ENCODE measurements around the gene MTMR3.

MTMR3 gene

GRCh38 chr22:29871684-29872083 is 11.3 kb upstream of the MTMR3 start:
- no peak for DNase-seq

DNA sequence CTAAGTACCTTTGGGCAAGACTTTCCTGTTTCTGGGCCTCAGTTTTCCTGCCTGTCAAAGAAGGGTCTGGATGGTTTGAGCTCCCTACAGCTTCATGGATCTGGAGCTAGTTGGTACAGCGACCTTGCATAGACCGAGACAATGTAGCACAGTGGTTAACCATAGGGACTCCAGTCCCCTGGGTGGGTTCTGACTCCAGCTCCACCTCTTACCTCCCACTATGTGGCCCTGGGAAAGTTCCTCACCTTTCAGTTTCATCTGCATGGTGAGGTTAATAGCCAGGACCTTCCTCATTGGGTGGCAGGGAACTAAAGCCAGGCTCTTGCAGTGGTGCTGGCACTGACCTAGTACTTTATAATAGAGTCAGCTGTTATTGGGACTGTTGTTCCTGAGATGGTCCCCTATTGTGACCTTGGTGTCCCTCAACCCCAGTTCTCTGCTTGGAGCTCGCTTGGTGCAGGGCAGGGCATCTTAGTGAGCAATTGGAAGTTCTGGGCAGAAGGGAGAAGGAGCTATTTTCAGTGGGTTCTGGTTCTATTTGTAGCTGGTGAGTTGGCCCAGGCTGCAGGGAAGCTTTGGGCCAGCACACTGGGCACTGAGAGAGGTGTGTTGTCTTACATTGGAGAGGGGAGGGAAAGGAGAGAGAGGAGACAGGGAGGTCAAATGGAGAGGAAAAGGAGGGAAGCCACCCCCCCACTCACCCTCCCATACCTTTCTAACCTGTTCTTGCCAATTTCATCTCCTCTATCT is 10.7 kb upstream of the MTMR3 start:
- DNase-seq = no peak

- no peak for DNase-seq
Measured at GRCh38 chr22:29872989-29873388, 10.0 kb upstream of the MTMR3 start.

DNA sequence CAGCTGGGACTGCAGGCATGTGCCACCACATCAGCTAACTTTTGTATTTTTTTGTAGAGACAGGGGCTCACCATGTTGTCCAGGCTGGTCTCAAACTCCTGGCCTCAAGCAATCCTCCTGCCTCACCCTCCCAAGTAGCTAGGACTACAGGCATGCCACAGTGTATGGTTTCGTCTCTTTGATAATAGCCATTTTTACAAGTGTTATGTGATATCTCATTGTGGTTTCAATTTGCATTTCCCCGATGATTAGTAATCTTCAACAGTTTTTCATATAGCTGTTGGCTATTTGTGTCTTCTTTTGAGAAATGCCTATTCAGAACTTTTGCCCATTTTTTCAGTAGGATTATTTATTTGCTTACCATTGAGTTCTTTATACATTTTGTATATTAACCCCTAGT is 9.0 kb upstream of the MTMR3 start:
- DNase-seq = no peak

DNA sequence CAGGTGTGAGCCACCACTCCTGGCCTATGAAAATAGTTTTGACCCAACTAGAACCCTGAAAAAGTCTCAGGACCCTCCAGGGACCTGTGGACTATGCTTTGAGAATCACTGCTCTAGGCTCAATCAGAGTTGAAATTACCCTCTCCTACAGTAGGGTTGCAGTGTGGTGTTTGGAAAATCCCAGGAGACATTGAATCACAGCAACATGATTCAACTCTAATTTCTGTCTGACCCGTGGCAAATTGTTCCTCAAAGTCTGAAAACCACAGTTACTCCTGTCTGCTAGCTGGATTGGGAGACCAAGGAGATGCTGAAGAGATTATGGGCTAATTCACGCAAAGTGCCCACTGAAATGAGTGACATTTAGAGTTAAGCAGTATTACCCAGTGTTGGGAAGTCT is 5.4 kb upstream of the MTMR3 start:
- DNase-seq = no peak

- peak in 1 of 2 donors; percentile 22 for DNase-seq
Measured at GRCh38 chr22:29879753-29880152, 3.2 kb upstream of the MTMR3 start.

- no peak for DNase-seq
Measured at GRCh38 chr22:29882716-29883044, 294 bp upstream of the MTMR3 start.

DNA sequence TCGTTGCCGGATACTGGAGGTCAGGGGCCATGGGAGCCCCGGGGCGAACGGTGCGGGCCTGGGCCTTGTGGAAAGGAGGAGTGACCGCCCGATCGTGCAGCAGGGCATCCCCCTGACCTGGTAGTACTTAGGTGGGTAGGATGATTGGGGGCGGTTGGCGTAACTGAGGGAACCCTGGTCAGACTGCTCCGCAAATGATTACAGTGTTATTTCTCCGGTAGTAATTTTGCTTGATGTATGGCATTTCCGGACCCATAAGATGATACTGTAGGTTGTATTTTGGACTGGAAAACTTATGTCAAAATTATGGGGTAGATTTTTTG is 762 bp downstream of the MTMR3 start:
- DNase-seq = no peak

- no peak for DNase-seq
Measured at GRCh38 chr22:29885610-29886009, 2.6 kb downstream of the MTMR3 start.

DNA sequence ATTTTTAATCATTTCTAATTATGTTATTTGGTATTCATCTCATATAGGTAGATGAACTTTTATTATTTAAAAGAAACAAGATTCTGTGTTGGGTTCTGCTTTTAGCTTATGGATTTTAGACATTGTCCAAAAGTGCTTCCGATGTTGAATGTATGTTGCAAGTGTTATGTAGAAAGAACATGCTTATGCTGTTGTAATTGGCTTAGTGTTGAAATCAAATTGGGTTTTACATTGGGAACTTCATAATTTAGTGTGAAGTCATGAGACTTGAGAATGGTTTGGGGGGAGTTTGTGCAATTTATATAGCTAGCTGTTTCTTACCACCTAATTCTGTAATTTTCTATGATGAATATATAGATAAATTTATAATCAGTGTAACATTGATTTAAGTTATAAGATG is 3.6 kb downstream of the MTMR3 start:
- no peak for DNase-seq

- DNase-seq = no peak
Measured at GRCh38 chr22:29887358-29887757, 4.4 kb downstream of the MTMR3 start.

GRCh38 chr22:29890760-29891159 is 7.8 kb downstream of the MTMR3 start:
- DNase-seq = no peak

DNA sequence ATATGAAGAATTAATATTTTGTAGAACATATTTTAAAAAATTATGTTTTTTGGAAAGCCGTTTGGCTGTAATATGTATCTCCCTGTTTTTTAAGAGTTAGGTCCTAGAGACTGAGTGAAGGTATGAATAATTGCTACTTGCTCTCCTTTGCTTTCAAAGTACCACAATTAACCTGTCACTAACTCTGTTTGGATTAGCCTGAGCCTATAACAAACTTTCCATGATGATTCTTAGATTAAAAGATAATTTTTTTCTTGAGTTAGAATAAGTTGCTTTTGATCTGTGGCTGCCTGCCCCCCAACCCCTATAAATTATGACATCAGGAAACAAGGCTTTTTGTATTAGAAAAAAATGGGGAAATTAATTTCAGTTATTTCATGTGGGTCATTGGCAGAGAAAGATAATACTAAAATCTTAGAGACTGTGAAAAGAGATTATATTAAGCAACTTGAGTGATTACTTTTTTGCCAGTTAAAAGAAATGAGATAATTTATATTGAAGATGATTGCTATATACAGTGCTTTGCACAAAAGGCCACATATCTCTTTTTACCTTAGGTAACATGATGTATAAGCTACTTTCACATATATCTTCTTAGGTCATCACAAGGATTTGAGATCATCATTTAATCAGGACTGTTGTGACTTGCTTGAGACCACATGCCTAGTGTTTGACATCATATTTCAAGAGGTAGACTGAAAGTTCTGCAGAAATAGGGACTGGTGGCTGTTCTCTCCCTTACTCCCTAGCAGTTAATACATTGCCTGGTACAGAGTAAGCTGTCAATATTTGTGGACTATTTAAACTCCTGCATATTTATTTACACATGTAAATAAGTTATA is 9.6 kb downstream of the MTMR3 start:
- no peak for DNase-seq

DNA sequence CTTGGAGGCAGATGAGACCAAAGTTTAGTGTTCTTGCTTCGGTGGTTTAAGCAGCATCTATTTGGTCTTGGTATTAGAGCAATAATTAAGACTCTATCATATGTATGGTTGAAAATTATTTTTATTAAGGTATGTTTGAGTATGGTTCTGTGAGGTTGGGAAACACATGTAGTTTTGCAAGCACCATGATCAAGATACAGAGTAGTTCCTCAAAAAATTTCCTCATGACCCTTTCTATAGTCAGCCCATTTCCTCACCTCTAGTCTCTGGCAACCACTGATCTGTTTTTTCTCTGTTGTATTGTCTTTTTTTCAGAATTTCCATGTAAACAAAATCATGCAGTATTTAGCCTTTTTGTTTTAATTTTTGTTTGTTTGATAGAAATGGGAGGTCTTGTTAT is 18.4 kb downstream of the MTMR3 start:
- no peak for DNase-seq

DNA sequence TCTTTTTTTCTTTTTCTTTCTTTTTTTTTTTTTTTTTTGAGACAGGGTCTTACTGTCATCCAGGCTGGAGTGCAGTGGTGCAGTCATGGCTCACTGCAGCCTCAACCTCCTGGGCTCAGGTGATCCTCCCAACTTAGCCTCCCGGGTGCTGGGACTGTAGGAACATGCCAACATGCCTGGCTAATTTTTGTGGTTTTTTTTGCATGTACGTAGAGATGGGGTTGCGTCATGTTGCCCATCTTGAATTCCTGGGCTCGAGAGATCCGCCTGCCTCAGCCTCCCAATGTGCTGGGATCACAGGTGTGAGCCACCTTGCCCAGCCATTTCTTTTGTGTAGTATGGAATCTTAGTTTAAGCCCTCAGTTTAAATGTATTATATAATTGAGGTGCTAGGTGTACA is 20.4 kb downstream of the MTMR3 start:
- no peak for DNase-seq

GRCh38 chr22:29904020-29904419 is 21.0 kb downstream of the MTMR3 start:
- DNase-seq = no peak

- no peak for DNase-seq
Measured at GRCh38 chr22:29907753-29908515, 25.0 kb downstream of the MTMR3 start.

- no peak for DNase-seq
Measured at GRCh38 chr22:29912141-29912540, 29.2 kb downstream of the MTMR3 start.

DNA sequence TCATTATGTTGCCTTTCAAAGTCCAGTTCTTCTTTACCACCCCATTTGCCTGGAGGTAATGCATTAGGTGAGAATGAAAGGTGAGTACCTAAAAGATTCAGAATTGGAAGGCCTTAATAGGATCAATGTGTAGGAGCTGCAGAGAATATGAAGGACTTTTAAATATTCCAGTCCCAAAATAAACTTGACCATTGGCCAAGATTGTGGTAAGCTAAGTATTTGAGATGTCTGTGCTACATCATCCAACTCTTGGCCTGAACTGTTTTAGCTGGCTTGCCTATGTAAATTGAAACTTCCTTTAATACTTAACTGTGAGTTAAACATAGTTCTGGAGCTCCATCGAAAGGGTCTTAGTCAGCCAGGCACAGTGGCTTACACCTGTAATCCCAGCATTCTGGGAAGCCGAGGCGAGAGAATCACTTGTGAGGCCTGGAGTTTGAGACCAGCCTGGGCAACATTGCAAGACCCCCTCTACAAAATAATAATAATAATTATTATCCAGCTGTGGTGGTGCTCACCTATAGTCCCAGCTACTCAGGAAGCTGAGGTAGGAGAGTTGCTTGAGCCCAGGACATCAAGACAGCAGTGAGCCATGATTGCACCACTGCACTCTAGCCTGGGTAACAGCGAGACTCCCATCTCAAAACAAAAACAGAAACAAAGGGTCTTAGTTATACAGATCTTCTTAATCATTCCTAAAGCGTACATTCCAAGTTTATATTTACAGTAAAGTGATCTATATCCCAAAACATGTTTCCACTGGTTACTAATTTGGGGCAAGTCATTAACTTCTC is 29.8 kb downstream of the MTMR3 start:
- no peak for DNase-seq

DNA sequence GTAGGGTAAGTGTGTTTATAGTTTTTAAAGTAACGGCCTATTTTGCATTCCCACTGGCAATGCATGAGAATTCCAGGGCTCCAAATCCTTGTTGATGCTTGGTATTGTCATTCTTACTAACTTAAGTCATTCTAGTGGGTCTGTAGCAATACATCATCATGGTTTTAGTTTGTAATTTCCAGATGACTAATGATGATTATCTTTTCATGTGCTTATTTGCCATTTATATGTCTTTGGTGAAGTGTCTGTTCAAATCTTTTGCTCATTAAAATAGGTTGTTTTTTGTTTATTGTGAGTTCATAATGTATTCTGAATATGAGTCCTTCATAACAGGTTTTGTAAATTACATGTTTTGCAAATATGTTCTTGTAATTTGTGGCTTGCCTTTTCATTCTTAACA is 31.2 kb downstream of the MTMR3 start:
- no peak for DNase-seq

GRCh38 chr22:29914991-29915533 is 32.1 kb downstream of the MTMR3 start:
- DNase-seq = no peak

- no peak for DNase-seq
Measured at GRCh38 chr22:29916007-29916544, 33.1 kb downstream of the MTMR3 start.

Measured in CD4-positive, alpha-beta T cell treated with Interleukin-4 for 1 hour (primary cell).